ENCODE results near the gene TP53INP2.
"Not testable (repeated sequence)": the region's sequence is repeated elsewhere in the genome, so short reads cannot be mapped to it uniquely, and the experiment has no call there.

TP53INP2 gene

DNA sequence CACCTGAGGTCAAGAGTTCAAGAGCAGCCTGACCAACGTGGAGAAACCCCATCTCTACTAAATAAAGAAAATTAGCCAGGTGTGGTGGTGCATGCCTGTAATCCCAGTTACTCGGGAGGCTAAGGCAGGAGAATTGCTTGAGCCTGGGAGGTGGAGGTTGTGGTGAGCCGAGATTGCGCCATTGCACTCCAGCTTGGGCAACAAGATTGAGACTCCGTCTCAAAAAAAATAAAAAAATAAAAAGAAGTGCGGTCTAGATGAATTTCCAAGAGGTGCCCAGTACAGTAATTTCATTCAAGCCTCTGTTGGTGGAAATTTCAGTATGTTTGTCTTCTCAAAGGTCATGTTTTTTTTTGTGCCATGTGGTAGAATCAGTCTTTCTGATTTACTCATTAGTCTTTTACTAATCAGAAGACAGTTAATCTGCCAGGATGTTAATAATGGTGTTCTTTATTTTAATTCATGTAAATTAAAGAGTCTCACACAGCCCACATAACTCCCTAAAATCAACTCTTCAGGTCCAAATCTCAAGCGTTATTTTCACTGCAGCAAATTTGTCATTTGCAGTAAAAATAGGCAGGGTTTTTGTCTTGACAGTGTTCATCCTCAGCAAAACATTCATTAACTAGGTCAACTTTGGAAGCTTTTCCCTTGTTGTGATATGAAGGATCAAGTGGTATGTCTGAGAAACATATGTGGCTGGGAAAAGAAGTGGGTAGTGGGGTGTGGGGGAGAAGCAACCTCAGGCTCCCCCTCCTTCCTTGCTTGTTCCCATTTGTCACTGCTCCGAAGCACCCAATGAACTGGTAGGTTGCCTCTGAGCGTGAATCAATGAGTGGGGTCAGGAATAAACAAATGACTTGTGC is 13.3 kb downstream of the TP53INP2 start:
- Histone ChIP-seq H3K9ac (ENCODE audit: low read length) (no peak overlapping the region), H3K9me3 (ENCODE audit: control insufficient read depth, low read length) (no peaks in the 10 kb centered on the region), H3K4me1 (ENCODE audit: control insufficient read depth, insufficient read depth, low read length) (peaks cover 9% of the 10 kb centered on the region), H3K27me3 (ENCODE audit: control insufficient read depth, insufficient read depth, low read length) (no peaks in the 10 kb centered on the region), H3K36me3 (ENCODE audit: control insufficient read depth, insufficient read depth, low read length) (no peaks in the 10 kb centered on the region), H3K4me3 (ENCODE audit: low read length) (no peak overlapping the region)

DNA sequence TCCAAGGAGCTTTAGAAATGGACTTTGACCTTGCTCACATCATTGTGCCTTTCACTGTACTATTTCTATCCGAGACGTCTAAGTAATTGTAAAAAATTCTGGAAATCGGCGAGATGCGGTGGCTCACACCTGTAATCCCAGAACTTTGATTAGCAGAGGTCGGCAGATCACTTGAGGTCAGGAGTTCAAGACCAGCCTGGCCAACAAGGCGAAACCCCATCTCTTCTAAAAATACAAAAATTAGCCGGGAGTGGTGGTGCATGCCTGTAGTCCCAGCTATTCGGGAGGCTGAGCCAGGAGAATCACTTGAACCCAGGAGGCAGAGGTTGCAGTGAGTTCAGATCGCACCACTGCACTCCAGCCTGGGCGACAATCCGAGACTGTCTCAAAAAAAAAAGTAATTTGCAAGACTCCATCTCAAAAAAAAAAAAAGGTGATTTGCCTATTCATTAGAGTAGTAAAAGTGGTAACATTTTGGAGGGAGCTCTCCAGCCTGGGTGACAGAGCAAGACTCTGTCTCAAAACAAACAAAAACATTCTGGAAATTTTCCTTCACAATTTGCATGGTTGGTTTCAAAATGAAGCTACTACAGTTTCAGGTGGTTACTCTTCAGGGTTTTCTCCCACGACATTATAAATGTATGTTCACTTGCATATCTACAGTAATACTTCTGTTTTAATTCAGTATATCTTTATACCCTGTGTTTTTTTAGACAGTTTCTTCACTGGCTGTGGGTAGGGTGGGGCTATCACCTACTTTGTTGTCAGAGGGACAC is 15.3 kb downstream of the TP53INP2 start:
- H3K36me3 ChIP-seq (ENCODE audit: control insufficient read depth, insufficient read depth, low read length); H3K9ac ChIP-seq (ENCODE audit: low read length); H3K27me3 ChIP-seq (ENCODE audit: control insufficient read depth, insufficient read depth, low read length); H3K9me3 ChIP-seq (ENCODE audit: control insufficient read depth, low read length); H3K4me3 ChIP-seq (ENCODE audit: low read length); H3K4me1 ChIP-seq (ENCODE audit: control insufficient read depth, insufficient read depth, low read length): not testable (repeated sequence)

DNA sequence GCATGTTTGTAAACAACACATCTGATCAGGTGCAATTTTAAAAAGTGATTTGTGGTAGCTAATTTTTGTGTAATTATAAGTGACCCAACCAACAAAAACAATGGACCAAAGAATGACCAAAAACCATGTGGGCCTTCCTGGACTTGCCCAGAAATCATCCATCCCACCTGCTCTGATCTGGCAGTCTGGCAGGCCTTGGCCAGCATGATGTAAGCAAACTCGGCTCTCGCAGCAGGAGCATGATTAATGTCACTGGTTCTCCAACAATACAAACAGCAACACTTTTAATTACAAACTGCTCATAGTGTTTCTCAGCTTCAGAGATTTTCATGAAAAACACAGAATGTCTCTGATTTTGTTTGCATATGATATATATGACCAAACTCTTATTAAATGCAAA is 16.1 kb downstream of the TP53INP2 start:
- H3K9ac ChIP-seq (ENCODE audit: low read length): no peak overlapping the region
- H3K4me3 ChIP-seq (ENCODE audit: low read length): no peak overlapping the region
- no peaks in the 10 kb centered on the region for H3K27me3 ChIP-seq (ENCODE audit: control insufficient read depth, insufficient read depth, low read length)
- no peaks in the 10 kb centered on the region for H3K9me3 ChIP-seq (ENCODE audit: control insufficient read depth, low read length)
- no peaks in the 10 kb centered on the region for H3K4me1 ChIP-seq (ENCODE audit: control insufficient read depth, insufficient read depth, low read length)
- H3K36me3 ChIP-seq (ENCODE audit: control insufficient read depth, insufficient read depth, low read length): peaks cover 2% of the 10 kb centered on the region

- not testable (repeated sequence) for H3K4me3 ChIP-seq (ENCODE audit: low read length); H3K9me3 ChIP-seq (ENCODE audit: control insufficient read depth, low read length); H3K9ac ChIP-seq (ENCODE audit: low read length); H3K36me3 ChIP-seq (ENCODE audit: control insufficient read depth, insufficient read depth, low read length); H3K4me1 ChIP-seq (ENCODE audit: control insufficient read depth, insufficient read depth, low read length); H3K27me3 ChIP-seq (ENCODE audit: control insufficient read depth, insufficient read depth, low read length)
These were observed 18.4 kb downstream of the TP53INP2 start for GRCh38 chr20:34722560-34722959.

DNA sequence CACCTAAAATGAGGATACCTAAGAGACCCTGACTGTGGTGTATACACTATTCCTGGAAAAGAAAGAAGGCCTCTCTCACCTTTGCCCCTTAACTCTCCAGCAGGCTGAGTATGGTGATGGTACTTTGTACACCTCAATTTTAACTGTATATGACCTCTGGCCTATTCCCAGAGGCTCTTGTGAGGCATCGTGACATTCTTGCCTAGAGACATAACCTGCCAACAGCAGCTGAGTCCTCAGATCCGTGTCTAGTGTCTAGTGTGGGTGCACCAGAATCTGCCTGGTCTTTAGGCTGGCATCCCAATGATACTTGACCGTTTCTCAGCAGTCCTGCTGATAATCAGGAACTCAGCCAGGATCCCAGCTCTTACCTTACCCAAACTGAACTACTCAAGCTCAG is 20.0 kb downstream of the TP53INP2 start:
- H3K4me1 ChIP-seq (ENCODE audit: control insufficient read depth, insufficient read depth, low read length): no peaks in the 10 kb centered on the region
- peaks cover 6% of the 10 kb centered on the region for H3K36me3 ChIP-seq (ENCODE audit: control insufficient read depth, insufficient read depth, low read length)
- no peak overlapping the region for H3K4me3 ChIP-seq (ENCODE audit: low read length)
- no peak overlapping the region for H3K9ac ChIP-seq (ENCODE audit: low read length)
- no peaks in the 10 kb centered on the region for H3K9me3 ChIP-seq (ENCODE audit: control insufficient read depth, low read length)
- no peaks in the 10 kb centered on the region for H3K27me3 ChIP-seq (ENCODE audit: control insufficient read depth, insufficient read depth, low read length)

DNA sequence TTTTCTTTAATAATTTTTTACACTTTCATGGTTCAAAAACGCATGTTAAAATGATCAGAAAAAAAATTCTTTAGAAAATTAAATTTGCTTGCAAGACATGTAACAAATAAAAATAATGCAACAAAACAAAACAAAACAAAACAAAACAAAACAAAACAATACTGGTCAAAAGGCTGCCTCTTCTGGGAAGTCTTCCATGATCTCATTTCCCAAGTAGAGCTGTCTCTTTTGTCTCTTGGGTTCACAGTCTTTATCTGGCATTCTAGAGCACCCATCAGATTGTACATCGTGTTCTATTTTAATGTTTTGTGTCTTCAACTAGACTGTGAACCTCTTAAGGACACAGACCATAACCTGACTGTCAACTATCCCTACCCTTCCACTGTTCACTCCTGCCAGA is 25.3 kb downstream of the TP53INP2 start:
- Histone ChIP-seq H3K9me3 (ENCODE audit: control insufficient read depth, low read length) (no peaks in the 10 kb centered on the region), H3K9ac (ENCODE audit: low read length) (no peak overlapping the region), H3K4me1 (ENCODE audit: control insufficient read depth, insufficient read depth, low read length) (no peaks in the 10 kb centered on the region), H3K36me3 (ENCODE audit: control insufficient read depth, insufficient read depth, low read length) (peaks cover 14% of the 10 kb centered on the region), H3K27me3 (ENCODE audit: control insufficient read depth, insufficient read depth, low read length) (no peaks in the 10 kb centered on the region), H3K4me3 (ENCODE audit: low read length) (no peak overlapping the region)

DNA sequence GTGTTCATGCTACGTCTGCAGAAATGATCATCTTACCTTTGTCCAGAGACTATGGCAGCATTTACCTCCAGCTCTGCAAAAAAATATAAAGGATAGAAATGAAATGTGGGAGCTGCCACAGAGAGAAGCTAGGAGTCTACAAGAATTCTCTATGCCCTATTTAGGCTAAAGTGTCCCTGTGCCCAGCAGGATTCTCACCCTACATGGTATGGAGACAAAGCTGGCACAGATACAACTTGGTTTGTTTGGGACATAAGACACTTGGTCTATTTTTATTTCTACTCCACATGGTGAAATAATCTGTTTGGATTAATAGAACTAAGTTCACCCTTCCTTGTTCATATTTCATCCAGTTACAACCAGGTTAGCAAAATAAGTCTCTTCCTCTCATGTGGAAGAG is 28.4 kb downstream of the TP53INP2 start:
- Histone ChIP-seq H3K9ac (ENCODE audit: low read length) (no peak overlapping the region), H3K4me3 (ENCODE audit: low read length) (no peak overlapping the region), H3K4me1 (ENCODE audit: control insufficient read depth, insufficient read depth, low read length) (no peaks in the 10 kb centered on the region), H3K36me3 (ENCODE audit: control insufficient read depth, insufficient read depth, low read length) (peaks cover 8% of the 10 kb centered on the region), H3K27me3 (ENCODE audit: control insufficient read depth, insufficient read depth, low read length) (no peaks in the 10 kb centered on the region), H3K9me3 (ENCODE audit: control insufficient read depth, low read length) (no peaks in the 10 kb centered on the region)

DNA sequence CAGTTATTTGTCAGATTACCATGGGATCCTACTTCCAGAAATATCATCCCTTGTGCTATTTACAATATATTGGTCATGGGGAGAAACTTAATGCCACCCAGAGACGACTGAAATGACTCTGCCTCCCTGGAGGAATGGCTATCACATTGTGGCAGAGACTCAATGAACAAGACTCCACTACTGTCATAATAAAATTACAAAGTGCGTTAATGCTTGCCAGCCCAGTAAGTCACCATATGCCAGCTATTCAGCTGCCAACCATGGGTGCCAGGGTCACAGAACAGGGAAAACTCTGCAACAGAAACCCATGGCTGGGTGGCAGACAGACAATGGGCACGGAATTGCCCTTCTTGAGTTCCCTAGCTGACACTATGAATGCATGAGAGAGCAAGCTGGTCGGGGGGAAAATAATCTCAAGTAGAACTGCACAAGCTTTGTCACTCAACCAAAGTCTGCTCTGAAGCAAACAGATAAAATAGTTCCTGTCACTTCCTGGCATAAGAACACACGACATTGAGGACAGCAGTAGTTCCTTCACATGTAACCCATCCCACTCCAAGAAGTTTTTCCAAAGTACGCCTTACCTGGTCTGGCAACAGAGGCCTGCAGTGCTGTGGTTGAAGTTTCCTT is 32.1 kb downstream of the TP53INP2 start:
- no peaks in the 10 kb centered on the region for H3K27me3 ChIP-seq (ENCODE audit: control insufficient read depth, insufficient read depth, low read length)
- H3K9me3 ChIP-seq (ENCODE audit: control insufficient read depth, low read length): no peaks in the 10 kb centered on the region
- no peak overlapping the region for H3K9ac ChIP-seq (ENCODE audit: low read length)
- H3K36me3 ChIP-seq (ENCODE audit: control insufficient read depth, insufficient read depth, low read length): peaks cover 14% of the 10 kb centered on the region
- no peaks in the 10 kb centered on the region for H3K4me1 ChIP-seq (ENCODE audit: control insufficient read depth, insufficient read depth, low read length)
- H3K4me3 ChIP-seq (ENCODE audit: low read length): no peak overlapping the region

GRCh38 chr20:34743039-34743438 is 38.9 kb downstream of the TP53INP2 start:
- Histone ChIP-seq H3K4me3 (ENCODE audit: low read length) (no peak overlapping the region), H3K4me1 (ENCODE audit: control insufficient read depth, insufficient read depth, low read length) (no peaks in the 10 kb centered on the region), H3K9ac (ENCODE audit: low read length) (no peak overlapping the region), H3K36me3 (ENCODE audit: control insufficient read depth, insufficient read depth, low read length) (peaks cover 14% of the 10 kb centered on the region), H3K9me3 (ENCODE audit: control insufficient read depth, low read length) (no peaks in the 10 kb centered on the region), H3K27me3 (ENCODE audit: control insufficient read depth, insufficient read depth, low read length) (no peaks in the 10 kb centered on the region)

DNA sequence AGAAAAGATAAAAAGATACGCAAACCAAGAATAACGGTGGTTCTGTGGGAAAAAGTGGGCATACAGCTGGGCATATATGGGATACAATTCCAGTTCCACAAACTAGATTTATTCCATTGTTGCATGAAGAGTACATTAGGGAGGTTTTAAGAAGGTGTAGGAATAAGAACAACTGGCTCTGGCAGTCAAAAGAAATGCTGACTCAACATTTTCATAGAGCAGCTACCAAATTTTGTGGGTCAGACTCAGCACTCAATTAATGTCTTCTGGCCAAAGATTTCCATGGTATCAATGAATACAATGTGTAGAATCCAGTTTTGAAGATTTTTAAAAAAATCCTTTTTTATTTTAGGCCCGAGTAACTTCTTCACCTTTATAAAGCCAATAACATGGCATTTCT is 40.2 kb downstream of the TP53INP2 start:
- peaks cover 9% of the 10 kb centered on the region for H3K36me3 ChIP-seq (ENCODE audit: control insufficient read depth, insufficient read depth, low read length)
- H3K9ac ChIP-seq (ENCODE audit: low read length): no peak overlapping the region
- H3K4me1 ChIP-seq (ENCODE audit: control insufficient read depth, insufficient read depth, low read length): no peaks in the 10 kb centered on the region
- H3K9me3 ChIP-seq (ENCODE audit: control insufficient read depth, low read length): no peaks in the 10 kb centered on the region
- no peak overlapping the region for H3K4me3 ChIP-seq (ENCODE audit: low read length)
- H3K27me3 ChIP-seq (ENCODE audit: control insufficient read depth, insufficient read depth, low read length): no peaks in the 10 kb centered on the region

DNA sequence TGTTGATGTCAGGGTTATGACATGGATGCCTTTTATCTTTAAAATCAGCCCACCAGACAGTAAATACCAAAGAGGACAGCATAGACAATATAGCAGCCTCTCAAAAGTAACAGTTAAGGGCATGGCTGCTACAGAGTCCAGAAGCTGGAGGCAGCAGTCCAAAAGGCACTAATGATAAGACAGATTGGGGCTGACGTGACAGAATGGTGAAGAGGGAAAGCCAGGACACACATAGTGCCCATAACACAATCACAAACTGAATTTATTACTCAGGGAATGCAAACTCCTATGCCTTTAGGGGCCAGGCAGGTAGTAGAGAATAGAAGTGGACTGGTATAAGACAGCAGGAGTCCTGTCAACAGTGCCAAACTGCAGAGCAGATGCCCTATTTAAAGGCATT is 40.7 kb downstream of the TP53INP2 start:
- H3K4me1 ChIP-seq (ENCODE audit: control insufficient read depth, insufficient read depth, low read length): no peaks in the 10 kb centered on the region
- no peaks in the 10 kb centered on the region for H3K27me3 ChIP-seq (ENCODE audit: control insufficient read depth, insufficient read depth, low read length)
- H3K36me3 ChIP-seq (ENCODE audit: control insufficient read depth, insufficient read depth, low read length): peaks cover 14% of the 10 kb centered on the region
- no peaks in the 10 kb centered on the region for H3K9me3 ChIP-seq (ENCODE audit: control insufficient read depth, low read length)
- H3K4me3 ChIP-seq (ENCODE audit: low read length): no peak overlapping the region
- H3K9ac ChIP-seq (ENCODE audit: low read length): no peak overlapping the region

DNA sequence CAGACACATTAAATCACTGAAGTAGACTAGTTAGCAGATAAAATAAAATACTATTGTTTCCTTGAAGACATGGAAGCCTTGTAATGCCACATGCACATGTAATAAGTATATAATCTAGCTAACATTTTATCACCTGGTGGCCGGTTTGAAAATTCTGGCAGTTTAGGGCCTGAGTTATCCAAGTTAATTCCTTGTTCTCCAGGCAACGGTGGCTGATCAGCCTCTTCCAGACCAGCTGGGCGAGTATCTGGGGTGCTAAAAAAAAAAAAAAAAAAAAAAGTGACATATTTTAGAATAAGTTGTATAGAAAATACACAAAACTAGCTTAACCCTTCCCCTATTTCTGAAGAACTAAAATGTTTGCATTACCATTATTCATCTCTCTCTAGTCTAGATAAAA is 42.5 kb downstream of the TP53INP2 start:
- Histone ChIP-seq H3K27me3 (ENCODE audit: control insufficient read depth, insufficient read depth, low read length) (no peaks in the 10 kb centered on the region), H3K4me3 (ENCODE audit: low read length) (no peak overlapping the region), H3K9ac (ENCODE audit: low read length) (no peak overlapping the region), H3K9me3 (ENCODE audit: control insufficient read depth, low read length) (no peaks in the 10 kb centered on the region), H3K36me3 (ENCODE audit: control insufficient read depth, insufficient read depth, low read length) (peaks cover 19% of the 10 kb centered on the region), H3K4me1 (ENCODE audit: control insufficient read depth, insufficient read depth, low read length) (no peaks in the 10 kb centered on the region)
